Measurements from ENCODE around the gene LRP2. TPM values are rescaled to one million over a fixed set of nuclear protein-coding genes. Genes with fewer than 3 reads are reported as not detected.

Gene LRP2
- polyA plus RNA-seq, 1 of the 3 experiments (the other 2 are of a cell fraction), result not detected

GRCh38 chr2:169116993-169117392 is 245.3 kb downstream of the LRP2 start:
- H3K36me3 ChIP-seq (replicated peaks in 1 of 2; ENCODE audit: control insufficient read depth in 1 of 2, insufficient read depth in 2 of 2, low read length in 1 of 2), result no peaks in the 10 kb centered on the region
- no peak overlapping the region for H2AFZ ChIP-seq (ENCODE audit: low read depth)
- TF ChIP-seq NFIC (IDR thresholded peaks at IDR 0.05; ENCODE audit: borderline replicate concordance), result no peak
- no peak for TF ChIP-seq RXRA (IDR thresholded peaks at IDR 0.05; ENCODE audit: borderline replicate concordance, low read depth)
- TF ChIP-seq, protein P1, sequence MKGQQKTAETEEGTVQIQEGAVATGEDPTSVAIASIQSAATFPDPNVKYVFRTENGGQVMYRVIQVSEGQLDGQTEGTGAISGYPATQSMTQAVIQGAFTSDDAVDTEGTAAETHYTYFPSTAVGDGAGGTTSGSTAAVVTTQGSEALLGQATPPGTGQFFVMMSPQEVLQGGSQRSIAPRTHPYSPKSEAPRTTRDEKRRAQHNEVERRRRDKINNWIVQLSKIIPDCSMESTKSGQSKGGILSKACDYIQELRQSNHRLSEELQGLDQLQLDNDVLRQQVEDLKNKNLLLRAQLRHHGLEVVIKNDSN (IDR thresholded peaks at IDR 0.05; ENCODE audit: borderline replicate concordance, low read depth), result no peak
- no peak for TF ChIP-seq CHD2 (IDR thresholded peaks at IDR 0.05; ENCODE audit: low read length, partially characterized antibody)
- TF ChIP-seq, protein P2, sequence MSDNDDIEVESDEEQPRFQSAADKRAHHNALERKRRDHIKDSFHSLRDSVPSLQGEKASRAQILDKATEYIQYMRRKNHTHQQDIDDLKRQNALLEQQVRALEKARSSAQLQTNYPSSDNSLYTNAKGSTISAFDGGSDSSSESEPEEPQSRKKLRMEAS (IDR thresholded peaks at IDR 0.05; ENCODE audit: low read depth), result no peak
- TF ChIP-seq ZBTB33 (IDR thresholded peaks at IDR 0.05; ENCODE audit: borderline replicate concordance, low read depth), result no peak
- TF ChIP-seq YY1 (IDR thresholded peaks at IDR 0.05; ENCODE audit: low read depth), result no peak
- TF ChIP-seq CTCF (IDR thresholded peaks at IDR 0.05), result no peak
- no peak for TF ChIP-seq RAD21 (IDR thresholded peaks at IDR 0.05; ENCODE audit: low read length)
- TF ChIP-seq, protein P3, sequence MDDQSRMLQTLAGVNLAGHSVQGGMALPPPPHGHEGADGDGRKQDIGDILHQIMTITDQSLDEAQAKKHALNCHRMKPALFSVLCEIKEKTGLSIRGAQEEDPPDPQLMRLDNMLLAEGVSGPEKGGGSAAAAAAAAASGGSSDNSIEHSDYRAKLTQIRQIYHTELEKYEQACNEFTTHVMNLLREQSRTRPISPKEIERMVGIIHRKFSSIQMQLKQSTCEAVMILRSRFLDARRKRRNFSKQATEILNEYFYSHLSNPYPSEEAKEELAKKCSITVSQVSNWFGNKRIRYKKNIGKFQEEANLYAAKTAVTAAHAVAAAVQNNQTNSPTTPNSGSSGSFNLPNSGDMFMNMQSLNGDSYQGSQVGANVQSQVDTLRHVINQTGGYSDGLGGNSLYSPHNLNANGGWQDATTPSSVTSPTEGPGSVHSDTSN (IDR thresholded peaks at IDR 0.05), result no peak
- no peak for TF ChIP-seq GABPA (IDR thresholded peaks at IDR 0.05; ENCODE audit: low read depth)
- TF ChIP-seq SMC3 (IDR thresholded peaks at IDR 0.05; ENCODE audit: low read depth, low read length), result no peak
- TF ChIP-seq TAF1 (IDR thresholded peaks at IDR 0.05; ENCODE audit: borderline replicate concordance, low read depth, low read length), result no peak
- no peak for TF ChIP-seq RCOR1 (IDR thresholded peaks at IDR 0.05; ENCODE audit: low read length)
- no peak for TF ChIP-seq FOXM1 (IDR thresholded peaks at IDR 0.05; ENCODE audit: low read depth)
- TF ChIP-seq USF2 (IDR thresholded peaks at IDR 0.05; ENCODE audit: borderline replicate concordance, low read depth, low read length), result no peak
- no peak overlapping the region for H3K4me3 ChIP-seq (ENCODE audit: low read depth in 2 of 2, low read length in 1 of 2)
- CTCF ChIA-PET, result interaction anchor here (1.7 to 1.8 kb wide), 2 partner anchors 15 to 27 kb away, joined by 4 to 12 read pairs; no protein-coding TSS in a partner anchor
- H3K9me3 ChIP-seq, result no peaks in the 10 kb centered on the region
- no peak for DNase-seq
- H3K79me2 ChIP-seq (ENCODE audit: insufficient read depth), result no peaks in the 10 kb centered on the region
- POLR2A ChIA-PET, result no interaction called here
- no peaks in the 10 kb centered on the region for H4K20me1 ChIP-seq (ENCODE audit: insufficient read depth)
- H3K9me2 ChIP-seq, result no peaks in the 10 kb centered on the region
- no peaks in the 10 kb centered on the region for H3K4me1 ChIP-seq (ENCODE audit: control insufficient read depth in 1 of 2, insufficient read depth in 2 of 2, low read depth in 1 of 2, low read length in 1 of 2)
- no peaks in the 10 kb centered on the region for H3F3A ChIP-seq (replicated peaks; ENCODE audit: insufficient read depth)
- H3K4me2 ChIP-seq, result no peak overlapping the region
- no peak overlapping the region for H3K9ac ChIP-seq
- no peak overlapping the region for H3K27ac ChIP-seq (ENCODE audit: low read depth in 2 of 2, low read length in 1 of 2)
- H3K27me3 ChIP-seq (ENCODE audit: insufficient read depth), result no peaks in the 10 kb centered on the region
